GM12874 (cell line): ENCODE results near the gene TAOK1.
A peak's percentile ranks its signal among the peaks of the same experiment; 100 is the strongest.

Experiments used
- CTCF ChIP-seq: IDR thresholded peaks from 2 replicates; pipeline ENCODE4 v1.5.1; 2011; ENCODE audit warnings: low read depth, mild to moderate bottlenecking, control low read depth, low read length, moderate library complexity; ENCODE audit not compliant: insufficient read depth

The TAOK1 gene

GRCh38 chr17:29563816-29564215 lies 173.7 kb downstream of the TAOK1 start:
- TF ChIP-seq CTCF = no peak

GRCh38 chr17:29565643-29566472 lies 175.7 kb downstream of the TAOK1 start:
- TF ChIP-seq CTCF = peak; percentile 12; the same call in 1 of the 2 replicates

GRCh38 chr17:29566473-29567303 lies 176.5 kb downstream of the TAOK1 start, which contains the start of gene ABHD15:
TSS of gene ABHD15 (minus strand) at chr17:29567037. CDS start at chr17:29566966, 71 bp downstream.
- no peak for TF ChIP-seq CTCF

DNA sequence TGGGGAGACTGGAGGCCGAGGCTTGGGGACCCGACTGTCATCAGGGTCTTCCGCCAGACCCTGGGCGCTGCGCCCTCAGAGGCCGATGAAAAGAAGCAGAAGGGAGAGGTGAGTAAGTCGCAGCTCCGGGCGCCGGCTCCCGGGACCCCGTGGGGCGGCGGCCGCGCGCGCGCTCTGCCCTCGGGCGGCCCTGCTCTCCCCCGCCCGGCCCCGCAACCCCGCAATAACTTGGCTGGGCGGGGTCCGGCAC lies 177.1 kb downstream of the TAOK1 start:
- no peak for TF ChIP-seq CTCF

GRCh38 chr17:29567554-29568330 lies 177.6 kb downstream of the TAOK1 start:
- TF ChIP-seq CTCF = peak; percentile 72

GRCh38 chr17:29568331-29569244 lies 178.4 kb downstream of the TAOK1 start, which contains the start of gene TP53I13:
TSS of gene TP53I13 (plus strand) at chr17:29568701. CDS start at chr17:29568759, 58 bp downstream.
- TF ChIP-seq CTCF = no peak
